Measurements from ENCODE around the gene COPB1. TPM values are rescaled to one million over a fixed set of nuclear protein-coding genes. Genes with fewer than 3 reads are reported as not detected.

Gene COPB1
- total RNA-seq, 4 donors from 2014 or later, result 46.4 to 59.1 (median 52.4) TPM

DNA sequence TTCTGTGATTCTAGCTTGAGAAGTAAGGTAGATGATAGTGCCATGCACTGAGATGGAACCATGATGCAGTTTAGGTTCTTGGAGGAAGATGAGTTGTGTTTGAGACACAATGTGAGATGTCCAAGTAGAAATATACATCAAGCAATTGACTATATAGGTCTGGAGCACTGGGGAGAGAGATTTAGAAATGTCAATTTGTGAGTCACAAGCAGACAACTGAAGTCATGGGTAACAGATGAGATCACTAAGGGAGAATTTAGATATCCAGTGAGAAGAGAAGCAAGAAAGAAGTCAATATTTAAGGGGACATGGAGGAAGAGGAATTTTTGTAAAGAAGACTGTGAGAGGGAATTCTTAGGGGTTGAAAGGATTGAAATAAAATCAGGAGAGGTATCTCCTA is 75.5 kb downstream of the COPB1 start:
- in situ Hi-C loops (cut with MboI; ENCODE audit: low sequenced_read_pairs in 4 of 4) (no loop called here), intact Hi-C loops (cut with DNase I; ENCODE audit: low total_unique reads) (loop anchor here (10.0 kb wide), 1 partner anchor 119 kb away; no protein-coding TSS in a partner anchor)
- Histone ChIP-seq H3K27me3 (no peaks in the 10 kb centered on the region), H3K4me1 (peaks cover 22 to 23% of the 10 kb centered on the region in 2 donors), H3K4me3 (no peak overlapping the region), H3K27ac (no peak overlapping the region), H3K9me3 (no peaks in the 10 kb centered on the region), H3K36me3 (no peaks in the 10 kb centered on the region)
- ATAC-seq, result no peak
- TF ChIP-seq, protein P1, sequence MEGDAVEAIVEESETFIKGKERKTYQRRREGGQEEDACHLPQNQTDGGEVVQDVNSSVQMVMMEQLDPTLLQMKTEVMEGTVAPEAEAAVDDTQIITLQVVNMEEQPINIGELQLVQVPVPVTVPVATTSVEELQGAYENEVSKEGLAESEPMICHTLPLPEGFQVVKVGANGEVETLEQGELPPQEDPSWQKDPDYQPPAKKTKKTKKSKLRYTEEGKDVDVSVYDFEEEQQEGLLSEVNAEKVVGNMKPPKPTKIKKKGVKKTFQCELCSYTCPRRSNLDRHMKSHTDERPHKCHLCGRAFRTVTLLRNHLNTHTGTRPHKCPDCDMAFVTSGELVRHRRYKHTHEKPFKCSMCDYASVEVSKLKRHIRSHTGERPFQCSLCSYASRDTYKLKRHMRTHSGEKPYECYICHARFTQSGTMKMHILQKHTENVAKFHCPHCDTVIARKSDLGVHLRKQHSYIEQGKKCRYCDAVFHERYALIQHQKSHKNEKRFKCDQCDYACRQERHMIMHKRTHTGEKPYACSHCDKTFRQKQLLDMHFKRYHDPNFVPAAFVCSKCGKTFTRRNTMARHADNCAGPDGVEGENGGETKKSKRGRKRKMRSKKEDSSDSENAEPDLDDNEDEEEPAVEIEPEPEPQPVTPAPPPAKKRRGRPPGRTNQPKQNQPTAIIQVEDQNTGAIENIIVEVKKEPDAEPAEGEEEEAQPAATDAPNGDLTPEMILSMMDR (IDR thresholded peaks at IDR 0.05 in 4 of 5, conservative IDR thresholded peaks at IDR 0.05 in 1 of 5), result no peak
- no peak for TF ChIP-seq POLR2A (IDR thresholded peaks at IDR 0.05)
- DNase-seq, result no peak

DNA sequence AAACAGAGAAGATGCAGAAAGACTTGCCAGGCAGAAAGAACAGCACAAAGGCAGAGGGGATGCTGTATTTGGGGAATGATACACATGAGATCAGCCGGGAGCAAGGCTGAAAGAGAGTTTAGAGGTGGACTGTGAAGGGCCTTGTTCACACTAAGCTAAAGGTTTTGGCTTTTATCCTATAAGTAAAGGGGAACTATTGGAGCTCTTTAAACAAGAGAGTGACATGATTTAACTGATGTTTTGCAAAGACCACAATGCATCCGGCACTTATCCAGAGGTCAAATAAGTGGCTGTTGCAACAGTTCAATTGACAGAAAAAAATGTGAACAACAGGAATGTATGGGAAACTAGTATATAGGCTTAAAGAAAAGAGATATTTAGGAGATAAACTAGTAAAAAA is 76.0 kb downstream of the COPB1 start:
- H3K4me3 ChIP-seq, result no peak overlapping the region
- in situ Hi-C loops (cut with MboI; ENCODE audit: low sequenced_read_pairs in 4 of 4), result no loop called here
- no peaks in the 10 kb centered on the region for H3K9me3 ChIP-seq
- DNase-seq (no peak), ATAC-seq (no peak)
- no peak overlapping the region for H3K27ac ChIP-seq
- intact Hi-C loops (cut with DNase I; ENCODE audit: low total_unique reads), result loop anchor here (2.0 to 10.0 kb wide), 2 partner anchors 41 to 119 kb away; no protein-coding TSS in a partner anchor
- H3K4me1 ChIP-seq, result peaks cover 22 to 23% of the 10 kb centered on the region in 2 donors
- TF ChIP-seq, protein P1 (IDR thresholded peaks at IDR 0.05 in 4 of 5, conservative IDR thresholded peaks at IDR 0.05 in 1 of 5), result no peak
- TF ChIP-seq POLR2A (IDR thresholded peaks at IDR 0.05), result no peak
- H3K27me3 ChIP-seq, result no peaks in the 10 kb centered on the region
- no peaks in the 10 kb centered on the region for H3K36me3 ChIP-seq

DNA sequence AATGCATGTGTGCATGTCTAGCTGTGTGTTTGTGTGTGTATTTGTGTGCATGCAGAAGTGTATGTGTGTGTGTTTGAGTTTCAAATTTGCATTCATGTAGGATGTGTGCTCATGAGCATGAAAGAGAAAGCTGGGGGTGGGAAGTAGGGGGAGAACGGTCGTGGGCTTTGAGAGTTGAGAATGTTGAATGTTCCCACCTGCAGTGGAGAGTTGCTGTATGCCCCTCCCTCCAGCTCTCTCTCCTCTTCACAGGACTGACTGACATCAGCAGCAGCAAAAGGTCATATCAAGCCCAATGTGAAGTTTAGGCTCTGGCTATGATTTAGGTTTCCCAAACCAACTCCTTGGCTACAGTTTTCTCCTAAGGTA is 76.8 kb downstream of the COPB1 start:
- Histone ChIP-seq H3K4me1 (peaks cover 22 to 23% of the 10 kb centered on the region in 2 donors), H3K27ac (no peak overlapping the region), H3K4me3 (no peak overlapping the region), H3K27me3 (no peaks in the 10 kb centered on the region), H3K9me3 (no peaks in the 10 kb centered on the region), H3K36me3 (no peaks in the 10 kb centered on the region)
- peak in 1 of 2 donors; percentile 3 for ATAC-seq
- intact Hi-C loops (cut with DNase I; ENCODE audit: low total_unique reads) (loop anchor here (2.0 to 10.0 kb wide), 2 partner anchors 40 to 118 kb away; no protein-coding TSS in a partner anchor), in situ Hi-C loops (cut with MboI; ENCODE audit: low sequenced_read_pairs in 4 of 4) (no loop called here)
- TF ChIP-seq, protein P1 (IDR thresholded peaks at IDR 0.05 in 4 of 5, conservative IDR thresholded peaks at IDR 0.05 in 1 of 5), result no peak
- no peak for TF ChIP-seq POLR2A (IDR thresholded peaks at IDR 0.05)
- DNase-seq, result no peak

DNA sequence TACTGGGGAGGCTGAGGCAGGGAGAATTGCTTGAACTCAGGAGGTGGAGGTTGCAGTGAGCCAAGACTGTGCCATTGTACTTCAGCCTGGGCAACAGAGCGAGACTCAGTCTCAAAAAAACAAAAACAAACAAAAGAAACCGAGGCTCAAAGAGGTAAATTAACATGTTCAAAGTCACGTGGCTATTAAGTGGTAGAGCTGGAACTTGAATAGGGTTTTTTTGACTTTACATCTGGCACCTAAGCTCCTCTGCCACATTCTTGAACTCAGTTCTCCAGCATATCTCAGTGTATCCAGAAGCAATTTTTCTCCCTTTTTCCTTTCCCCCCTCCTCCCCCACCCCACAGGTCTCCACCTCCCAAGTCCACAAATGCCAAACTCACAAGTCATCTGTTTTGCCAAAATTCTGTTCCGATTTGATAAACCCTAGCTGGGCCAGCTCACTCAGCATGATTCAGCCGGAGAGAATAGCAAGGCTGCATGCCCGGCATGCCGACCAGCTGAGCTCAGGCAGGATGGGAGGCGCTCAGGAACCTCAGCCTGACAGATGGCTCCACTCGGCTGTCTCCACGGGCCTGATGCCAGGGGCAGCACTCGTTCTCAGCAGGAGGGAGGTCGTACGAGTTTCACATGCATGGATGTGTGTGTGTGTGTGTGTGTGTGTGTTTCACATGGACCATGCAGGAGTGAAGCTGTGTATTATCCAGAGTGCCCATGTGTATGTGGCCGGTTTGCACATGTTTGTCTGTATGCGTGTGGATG is 77.4 kb downstream of the COPB1 start:
- peak; percentile 96 for ATAC-seq
- peak; percentile 62 to 88 for DNase-seq
- H3K4me3 ChIP-seq, result no peak overlapping the region
- TF ChIP-seq, protein P1 (IDR thresholded peaks at IDR 0.05 in 4 of 5, conservative IDR thresholded peaks at IDR 0.05 in 1 of 5), result no peak
- no peak for TF ChIP-seq POLR2A (IDR thresholded peaks at IDR 0.05)
- H3K36me3 ChIP-seq, result no peaks in the 10 kb centered on the region
- H3K4me1 ChIP-seq, result peaks cover 22 to 23% of the 10 kb centered on the region in 2 donors
- in situ Hi-C loops (cut with MboI; ENCODE audit: low sequenced_read_pairs in 4 of 4) (no loop called here), intact Hi-C loops (cut with DNase I; ENCODE audit: low total_unique reads) (loop anchor here (2.0 to 10.0 kb wide), 2 partner anchors 39 to 117 kb away; no protein-coding TSS in a partner anchor)
- H3K27ac ChIP-seq, result peak overlapping the region in 3 of 4 donors; percentile 12 to 48 (median 36)
- no peaks in the 10 kb centered on the region for H3K9me3 ChIP-seq
- no peaks in the 10 kb centered on the region for H3K27me3 ChIP-seq
